Gastroesophageal sphincter (tissue), 3 donors: ENCODE measurements around the gene XRCC3.

ENCODE experiments used
- EP300 ChIP-seq: sonication (generic); formaldehyde crosslinking; IDR thresholded peaks from one replicate; pipeline ENCODE4 v1.6.1; 2017; ENCODE audit warnings: antibody characterized with exemption, mild to moderate bottlenecking
- POLR2A ChIP-seq, 2 donors: fragments of 450-650 bp; IDR thresholded peaks; one replicate each; pipeline ENCODE4 v1.6.1; 2017; ENCODE audit warnings: antibody characterized with exemption in 2 of 2, mild to moderate bottlenecking in 2 of 2, moderate library complexity in 1 of 2
- POLR2AphosphoS5 ChIP-seq: sonication (generic); formaldehyde crosslinking; IDR thresholded peaks from one replicate; pipeline ENCODE4 v1.6.1; 2017; ENCODE audit warnings: antibody characterized with exemption
- TF ChIP-seq, protein P1 (sequence below), 4 experiments: fragments of 200-600 bp in 2 of 4; fragments of 450-650 bp in 2 of 4; sonication (generic) in 1 of 4; IDR thresholded peaks; one replicate each; pipeline ENCODE4 v1.5.1; 2017 to 2019; ENCODE audit warnings: antibody characterized with exemption in 4 of 4, mild to moderate bottlenecking in 2 of 4, moderate library complexity in 2 of 4

- TF ChIP-seq POLR2AphosphoS5 (no peak), POLR2A (IDR thresholded peaks at IDR 0.05) (no peak), EP300 (no peak)
- TF ChIP-seq, protein P1, sequence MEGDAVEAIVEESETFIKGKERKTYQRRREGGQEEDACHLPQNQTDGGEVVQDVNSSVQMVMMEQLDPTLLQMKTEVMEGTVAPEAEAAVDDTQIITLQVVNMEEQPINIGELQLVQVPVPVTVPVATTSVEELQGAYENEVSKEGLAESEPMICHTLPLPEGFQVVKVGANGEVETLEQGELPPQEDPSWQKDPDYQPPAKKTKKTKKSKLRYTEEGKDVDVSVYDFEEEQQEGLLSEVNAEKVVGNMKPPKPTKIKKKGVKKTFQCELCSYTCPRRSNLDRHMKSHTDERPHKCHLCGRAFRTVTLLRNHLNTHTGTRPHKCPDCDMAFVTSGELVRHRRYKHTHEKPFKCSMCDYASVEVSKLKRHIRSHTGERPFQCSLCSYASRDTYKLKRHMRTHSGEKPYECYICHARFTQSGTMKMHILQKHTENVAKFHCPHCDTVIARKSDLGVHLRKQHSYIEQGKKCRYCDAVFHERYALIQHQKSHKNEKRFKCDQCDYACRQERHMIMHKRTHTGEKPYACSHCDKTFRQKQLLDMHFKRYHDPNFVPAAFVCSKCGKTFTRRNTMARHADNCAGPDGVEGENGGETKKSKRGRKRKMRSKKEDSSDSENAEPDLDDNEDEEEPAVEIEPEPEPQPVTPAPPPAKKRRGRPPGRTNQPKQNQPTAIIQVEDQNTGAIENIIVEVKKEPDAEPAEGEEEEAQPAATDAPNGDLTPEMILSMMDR (IDR thresholded peaks at IDR 0.05) = no peak
Observed at GRCh38 chr14:103714063-103714724, 1.1 kb downstream of the XRCC3 start.
